ENCODE results near the gene INPP5A. TPM values are rescaled to one million over a fixed set of nuclear protein-coding genes. Genes with fewer than 3 reads are reported as not detected.

Gene INPP5A
- total and polyA plus RNA-seq, 2 donors (not counting 1 experiment from before 2014, with no cell fraction given), result 9.3 to 87.8 TPM

DNA sequence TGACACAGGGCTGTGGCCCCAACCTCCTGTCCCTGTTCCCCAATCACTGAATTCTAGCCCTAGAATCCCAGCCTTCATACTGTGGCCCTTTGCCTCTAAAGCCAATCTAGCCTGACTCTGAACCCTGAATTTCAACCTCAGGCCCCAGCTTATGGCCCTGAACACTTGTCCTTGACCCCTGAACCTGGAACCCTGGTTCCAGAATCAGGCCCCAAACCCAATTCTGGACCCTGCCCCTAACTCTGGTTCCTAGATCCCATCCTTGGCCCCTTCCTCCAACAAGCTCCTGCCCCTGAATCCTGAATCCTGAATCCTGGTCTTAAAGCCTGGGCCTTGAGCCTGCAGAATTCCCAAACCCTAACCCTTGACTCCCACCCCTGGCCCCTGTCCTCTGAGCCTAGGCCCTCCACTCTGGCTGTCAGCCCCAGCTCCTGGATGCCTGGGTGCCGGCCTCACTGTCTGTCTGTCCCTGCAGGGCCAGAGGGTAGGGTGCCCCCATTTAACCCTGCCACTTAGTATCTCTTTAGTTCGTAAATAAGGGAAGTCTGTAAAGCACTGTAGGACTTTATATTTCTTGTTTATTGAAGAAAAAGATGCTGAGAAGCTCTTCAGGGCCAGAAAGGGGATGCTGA lies 1.3 kb downstream of the INPP5A start:
- Mint-ChIP-seq H3K27ac (peak overlapping the region; percentile 92), H3K27me3 (no peaks in the 10 kb centered on the region), H3K4me3 (peak overlapping the region; percentile 96), H3K9me3 (ENCODE audit: insufficient read depth) (no peaks in the 10 kb centered on the region), H3K4me1 (peaks cover 67% of the 10 kb centered on the region)
- no CpG with 5 or more reads among the region's 2 CpGs for WGBS (ENCODE audit: insufficient coverage)
- Histone ChIP-seq H2AFZ (ENCODE audit: insufficient read depth, low read depth, low read length, poor library complexity, severe bottlenecking) (no peak overlapping the region), H3K36me3 (replicated peaks in 1 of 2; ENCODE audit: control extremely low read depth in 1 of 2, control insufficient read depth in 1 of 2, extremely low read depth in 1 of 2, insufficient read depth in 2 of 2, low read length in 1 of 2) (peaks cover 0 to 7% of the 10 kb centered on the region in 2 experiments), H3K27ac (ENCODE audit: low read length in 2 of 2) (peak overlapping the region; percentile 25 to 71), H3K4me2 (replicated peaks; ENCODE audit: low read depth, low read length, poor library complexity, severe bottlenecking) (peak overlapping the region; percentile 93), H3K4me3 (ENCODE audit: control extremely low read depth in 1 of 5, extremely low read depth in 1 of 5, insufficient read depth in 1 of 5, low read depth in 2 of 5, low read length in 4 of 5) (peak overlapping the region; percentile 50 to 83 (median 75)), H3K4me1 (ENCODE audit: control insufficient read depth in 2 of 2, insufficient read depth in 2 of 2, low read length in 2 of 2) (peaks cover 43 to 54% of the 10 kb centered on the region in 2 donors), H3K79me2 (ENCODE audit: control insufficient read depth, insufficient read depth, low read length) (peaks cover 59% of the 10 kb centered on the region), H4K20me1 (ENCODE audit: control insufficient read depth, insufficient read depth, low read length, poor library complexity, severe bottlenecking) (peaks cover 36% of the 10 kb centered on the region), H3K9me3 (ENCODE audit: control extremely low read depth in 1 of 3, control insufficient read depth in 2 of 3, insufficient read depth in 1 of 3, low read length in 2 of 3) (no peaks in the 10 kb centered on the region), H3K9ac (ENCODE audit: low read length) (peak overlapping the region; percentile 72), H3K27me3 (replicated peaks in 1 of 4; ENCODE audit: control extremely low read depth in 1 of 4, control insufficient read depth in 3 of 4, insufficient read depth in 4 of 4, low read length in 3 of 4) (no peaks in the 10 kb centered on the region)
- POLR2A ChIA-PET, result interaction anchor here (1.2 to 2.1 kb wide), 3 partner anchors 10 to 32 kb away, joined by 3 to 14 read pairs (median 10); no protein-coding TSS in a partner anchor
- ATAC-seq (ENCODE audit: low read depth) (no peak), DNase-seq (no peak)
- CTCF ChIA-PET, result interaction anchor here (1.0 to 3.8 kb wide), 6 partner anchors 12 to 100 kb away, joined by 3 to 23 read pairs (median 4); no protein-coding TSS in a partner anchor
- intact Hi-C loops (cut with micrococcal nuclease), result loop anchor here (5.0 kb wide), 1 partner anchor 768 kb away; the partner anchor contains the start of genes TUBGCP2 and ZNF511
- no peak for TF ChIP-seq EZH2 (IDR thresholded peaks at IDR 0.05; ENCODE audit: borderline replicate concordance, insufficient read depth, low read depth, low read length, poor library complexity, severe bottlenecking)
- TF ChIP-seq, protein P1, sequence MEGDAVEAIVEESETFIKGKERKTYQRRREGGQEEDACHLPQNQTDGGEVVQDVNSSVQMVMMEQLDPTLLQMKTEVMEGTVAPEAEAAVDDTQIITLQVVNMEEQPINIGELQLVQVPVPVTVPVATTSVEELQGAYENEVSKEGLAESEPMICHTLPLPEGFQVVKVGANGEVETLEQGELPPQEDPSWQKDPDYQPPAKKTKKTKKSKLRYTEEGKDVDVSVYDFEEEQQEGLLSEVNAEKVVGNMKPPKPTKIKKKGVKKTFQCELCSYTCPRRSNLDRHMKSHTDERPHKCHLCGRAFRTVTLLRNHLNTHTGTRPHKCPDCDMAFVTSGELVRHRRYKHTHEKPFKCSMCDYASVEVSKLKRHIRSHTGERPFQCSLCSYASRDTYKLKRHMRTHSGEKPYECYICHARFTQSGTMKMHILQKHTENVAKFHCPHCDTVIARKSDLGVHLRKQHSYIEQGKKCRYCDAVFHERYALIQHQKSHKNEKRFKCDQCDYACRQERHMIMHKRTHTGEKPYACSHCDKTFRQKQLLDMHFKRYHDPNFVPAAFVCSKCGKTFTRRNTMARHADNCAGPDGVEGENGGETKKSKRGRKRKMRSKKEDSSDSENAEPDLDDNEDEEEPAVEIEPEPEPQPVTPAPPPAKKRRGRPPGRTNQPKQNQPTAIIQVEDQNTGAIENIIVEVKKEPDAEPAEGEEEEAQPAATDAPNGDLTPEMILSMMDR (IDR thresholded peaks at IDR 0.05), result no peak

DNA sequence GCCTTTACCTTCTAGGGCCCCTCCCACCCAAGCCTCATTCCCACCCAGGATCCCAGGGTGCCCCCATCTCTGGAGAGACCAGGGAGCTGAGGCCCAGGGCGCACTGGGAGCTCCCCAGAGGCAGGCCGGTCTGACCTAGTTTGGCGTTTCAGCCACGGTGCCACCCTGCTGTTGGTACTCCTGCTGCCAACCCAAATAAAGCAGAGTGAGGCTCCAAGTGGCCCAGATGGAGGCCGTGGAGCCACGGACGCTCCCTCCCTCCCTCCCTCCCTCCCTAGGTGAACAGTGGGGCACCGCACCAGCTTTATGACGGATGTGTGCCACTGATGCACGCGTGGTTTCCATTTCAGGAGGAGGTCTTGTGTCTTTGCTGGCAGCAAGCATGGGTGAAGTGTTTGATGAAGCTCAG lies 1.8 kb downstream of the INPP5A start:
- peak overlapping the region; percentile 72 for H3K9ac ChIP-seq (ENCODE audit: low read length)
- H3K9me3 Mint-ChIP-seq (ENCODE audit: insufficient read depth), result no peaks in the 10 kb centered on the region
- no peak overlapping the region for H2AFZ ChIP-seq (ENCODE audit: insufficient read depth, low read depth, low read length, poor library complexity, severe bottlenecking)
- H3K27me3 ChIP-seq (replicated peaks in 1 of 4; ENCODE audit: control extremely low read depth in 1 of 4, control insufficient read depth in 3 of 4, insufficient read depth in 4 of 4, low read length in 3 of 4), result no peaks in the 10 kb centered on the region
- H3K9me3 ChIP-seq (ENCODE audit: control extremely low read depth in 1 of 3, control insufficient read depth in 2 of 3, insufficient read depth in 1 of 3, low read length in 2 of 3), result no peaks in the 10 kb centered on the region
- ATAC-seq (ENCODE audit: low read depth) (no peak), DNase-seq (peak; percentile 57)
- peaks cover 40% of the 10 kb centered on the region for H4K20me1 ChIP-seq (ENCODE audit: control insufficient read depth, insufficient read depth, low read length, poor library complexity, severe bottlenecking)
- ChIA-PET POLR2A (interaction anchor here (0.6 to 2.1 kb wide), 4 partner anchors 10 to 32 kb away, joined by 3 to 14 read pairs (median 7); no protein-coding TSS in a partner anchor), CTCF (interaction anchor here (1.0 to 3.8 kb wide), 7 partner anchors 11 to 99 kb away, joined by 3 to 23 read pairs (median 5); no protein-coding TSS in a partner anchor)
- H3K27me3 Mint-ChIP-seq, result no peaks in the 10 kb centered on the region
- H3K4me3 Mint-ChIP-seq, result peak overlapping the region; percentile 96
- H3K4me1 Mint-ChIP-seq, result peaks cover 72% of the 10 kb centered on the region
- peak overlapping the region in 4 of 5 experiments; percentile 0 to 83 (median 42) for H3K4me3 ChIP-seq (ENCODE audit: control extremely low read depth in 1 of 5, extremely low read depth in 1 of 5, insufficient read depth in 1 of 5, low read depth in 2 of 5, low read length in 4 of 5)
- H3K4me2 ChIP-seq (replicated peaks; ENCODE audit: low read depth, low read length, poor library complexity, severe bottlenecking), result peak overlapping the region; percentile 93
- H3K79me2 ChIP-seq (ENCODE audit: control insufficient read depth, insufficient read depth, low read length), result peaks cover 64% of the 10 kb centered on the region
- H3K4me1 ChIP-seq (ENCODE audit: control insufficient read depth in 2 of 2, insufficient read depth in 2 of 2, low read length in 2 of 2), result peaks cover 48 to 60% of the 10 kb centered on the region in 2 donors
- TF ChIP-seq, protein P1 (IDR thresholded peaks at IDR 0.05), result no peak
- no peak for TF ChIP-seq EZH2 (IDR thresholded peaks at IDR 0.05; ENCODE audit: borderline replicate concordance, insufficient read depth, low read depth, low read length, poor library complexity, severe bottlenecking)
- H3K27ac ChIP-seq (ENCODE audit: low read length in 2 of 2), result peak overlapping the region; percentile 25 to 71
- intact Hi-C loops (cut with micrococcal nuclease), result loop anchor here (5.0 kb wide), 1 partner anchor 768 kb away; the partner anchor contains the start of genes TUBGCP2 and ZNF511
- peak overlapping the region; percentile 92 for H3K27ac Mint-ChIP-seq
- 49% methylated on average over 7 of the region's 11 CpGs for WGBS (ENCODE audit: insufficient coverage)
- H3K36me3 ChIP-seq (replicated peaks in 1 of 2; ENCODE audit: control extremely low read depth in 1 of 2, control insufficient read depth in 1 of 2, extremely low read depth in 1 of 2, insufficient read depth in 2 of 2, low read length in 1 of 2), result peaks cover 0 to 7% of the 10 kb centered on the region in 2 experiments
